HG03575 (cell line): Measurements from ENCODE around the gene TSSK6.

Experiments
- ATAC-seq: cut with Tn5 transposase; IDR thresholded peaks from one replicate; pipeline ENCODE4 v1.9.1; 2021; ENCODE audit not compliant: unreplicated experiment, insufficient number of reproducible peaks, low FRiP score; ENCODE audit errors: extremely low read depth

The TSSK6 gene

DNA sequence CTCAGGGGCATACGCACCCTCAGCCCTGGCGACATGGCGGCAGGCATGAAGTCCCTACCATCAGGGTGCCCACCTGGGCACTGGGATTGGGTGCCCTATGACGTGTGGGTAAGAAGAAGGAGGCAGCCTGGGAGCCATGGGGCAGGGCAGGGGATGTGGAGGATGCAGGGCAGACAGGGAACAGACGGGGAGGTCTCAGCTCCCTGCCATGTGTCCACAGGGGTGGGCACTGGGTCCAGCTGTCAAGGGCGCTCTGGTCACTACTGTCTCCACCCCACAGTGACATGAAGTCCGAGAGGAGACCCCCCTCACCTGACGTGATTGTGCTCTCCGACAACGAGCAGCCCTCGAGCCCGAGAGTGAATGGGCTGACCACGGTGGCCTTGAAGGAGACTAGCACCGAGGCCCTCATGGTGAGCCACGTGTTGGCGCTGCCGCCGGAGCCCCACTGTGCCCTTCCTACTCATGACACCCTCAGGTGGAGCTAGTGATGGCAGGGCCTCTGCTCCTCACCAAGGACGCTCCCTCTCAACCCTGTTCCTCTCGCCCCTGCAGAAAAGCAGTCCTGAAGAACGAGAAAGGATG is 23.2 kb downstream of the TSSK6 start:
- no peak for ATAC-seq

GRCh38 chr19:19491321-19492025 is 23.9 kb downstream of the TSSK6 start:
- no peak for ATAC-seq

DNA sequence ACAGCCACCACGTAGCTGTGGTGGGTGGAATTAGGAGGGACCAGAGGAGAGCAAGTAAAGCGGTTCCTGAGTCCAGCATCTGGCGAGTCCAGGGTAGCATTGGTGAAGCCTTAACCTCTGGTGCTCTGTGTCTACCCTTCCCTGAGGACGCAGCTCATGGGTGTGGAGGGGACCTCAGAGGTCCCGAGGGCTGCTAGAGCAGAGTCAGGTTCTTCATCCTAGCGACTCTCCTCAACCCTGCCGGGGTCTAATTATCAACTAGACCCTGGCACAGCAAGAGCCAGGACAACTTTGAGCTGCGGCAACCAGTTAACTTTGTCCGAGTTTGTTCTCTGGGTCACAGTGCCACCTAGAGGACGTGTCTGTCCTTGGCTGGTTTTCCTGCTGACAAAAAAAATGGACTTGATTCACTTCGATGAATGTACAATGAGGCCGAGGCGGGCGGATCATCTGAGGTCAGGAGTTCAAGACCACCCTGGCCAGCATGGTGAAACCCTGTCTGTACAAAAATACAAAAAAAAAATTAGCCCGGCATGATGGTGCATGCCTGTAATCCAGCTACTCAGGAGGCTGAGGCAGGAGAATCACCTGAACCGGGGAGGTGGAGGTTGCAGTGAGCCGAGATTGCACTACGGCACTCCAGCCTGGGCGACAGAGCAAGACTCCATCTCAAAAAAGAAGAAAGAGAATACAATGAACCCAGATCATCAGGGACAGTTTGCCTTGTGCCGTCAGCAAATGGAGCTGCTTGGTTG is 25.0 kb downstream of the TSSK6 start:
- ATAC-seq, result no peak

DNA sequence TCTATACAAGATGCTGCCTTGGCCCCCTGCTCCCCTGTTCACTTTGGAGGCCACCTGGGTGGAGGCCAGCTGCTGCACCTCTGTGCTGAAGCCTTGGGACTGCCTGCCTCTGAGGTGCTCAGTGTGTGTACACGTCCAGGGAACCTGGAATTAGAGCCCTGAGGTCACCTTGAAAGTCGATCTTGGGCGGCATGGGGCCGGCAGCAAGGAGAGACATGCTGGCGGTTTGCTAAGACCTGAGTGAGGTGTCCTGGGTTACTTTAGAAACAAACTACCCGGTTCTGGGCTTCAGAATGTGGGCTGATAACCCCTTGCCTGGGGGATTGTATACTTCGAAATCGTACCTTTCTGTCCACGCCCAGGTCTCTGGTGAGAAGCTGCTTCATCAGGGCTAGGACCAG is 25.5 kb downstream of the TSSK6 start:
- no peak for ATAC-seq

DNA sequence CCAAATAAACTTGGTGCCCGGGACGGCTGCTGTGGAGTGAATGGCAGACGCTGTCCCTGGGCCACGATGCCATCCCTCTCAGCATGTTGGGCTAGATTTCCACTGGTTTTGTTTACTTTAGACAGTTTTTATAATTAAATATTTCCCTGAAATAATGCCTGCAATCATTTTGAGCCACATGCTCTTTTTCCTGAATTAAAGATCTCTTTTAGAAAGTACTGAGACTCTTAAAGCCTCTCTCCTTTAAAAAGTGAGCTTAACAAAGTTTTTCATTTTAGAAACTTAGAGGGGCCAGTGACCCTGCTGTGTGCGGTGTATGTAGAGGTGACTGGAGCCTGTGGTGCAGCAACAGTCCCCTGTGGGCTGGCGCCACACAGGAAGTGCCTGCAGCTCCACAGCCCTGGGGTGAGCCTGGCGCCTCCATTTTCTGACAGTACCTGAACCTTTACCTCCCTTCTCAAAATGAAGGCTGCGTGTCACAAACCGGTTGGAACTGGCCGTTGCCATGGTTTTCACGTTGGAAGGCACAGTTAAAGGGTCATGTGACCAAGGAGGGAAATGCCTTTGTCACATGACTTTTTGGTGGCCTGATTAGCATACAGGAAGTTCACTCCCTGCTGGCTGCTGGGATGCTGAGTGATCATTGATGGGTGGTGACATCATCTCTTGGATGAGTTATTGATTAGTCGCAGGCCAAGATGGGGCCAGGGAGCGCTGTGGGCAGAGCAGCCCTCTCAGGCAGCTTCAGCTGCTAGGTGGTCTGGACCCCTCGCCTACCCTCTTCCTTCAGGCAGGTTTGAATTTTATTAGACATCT is 26.3 kb downstream of the TSSK6 start:
- no peak for ATAC-seq

- no peak for ATAC-seq
These were observed 27.1 kb downstream of the TSSK6 start for GRCh38 chr19:19487950-19488874.

DNA sequence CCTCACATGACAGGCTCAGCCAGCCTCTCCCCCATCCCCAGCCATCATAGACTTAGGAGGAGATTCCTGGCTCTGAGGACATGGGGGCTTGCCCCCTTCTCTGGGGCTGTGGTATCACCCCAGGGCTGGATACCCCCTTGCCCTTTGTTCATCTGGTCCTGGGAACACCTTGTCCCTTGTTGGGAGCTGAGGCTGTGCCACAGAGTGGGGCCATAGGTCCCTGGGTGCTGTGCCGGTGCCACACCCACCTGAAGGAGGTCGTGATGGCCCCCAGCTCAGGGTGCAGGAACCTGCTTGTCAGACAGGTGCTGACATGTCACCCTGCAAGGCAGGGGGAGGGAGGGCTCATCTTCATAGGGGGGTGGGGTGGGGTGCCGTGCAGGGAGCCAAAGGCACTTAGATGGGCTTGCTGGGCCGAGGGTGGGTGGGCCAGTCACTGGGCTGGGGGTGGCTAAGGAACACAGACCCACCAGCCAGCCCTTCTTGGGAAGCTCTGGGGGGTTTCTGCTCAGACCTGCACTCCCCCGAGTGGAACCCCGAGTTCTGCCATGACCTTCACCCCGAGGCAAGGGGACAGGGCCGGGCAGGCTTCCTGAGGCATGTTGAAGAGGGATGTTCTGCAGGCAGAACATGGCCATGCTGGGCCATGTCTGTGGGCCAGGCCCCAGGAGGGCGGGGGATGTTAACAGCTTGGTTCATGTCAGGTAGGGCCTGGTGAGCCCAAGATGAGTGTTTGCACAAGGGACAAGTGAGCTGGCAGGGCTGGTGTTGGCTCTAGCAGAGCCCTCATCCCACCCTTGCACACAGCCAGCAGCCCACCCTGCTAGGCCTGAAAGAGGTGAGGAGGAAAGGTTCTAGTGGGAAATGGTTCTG is 28.0 kb downstream of the TSSK6 start:
- no peak for ATAC-seq

DNA sequence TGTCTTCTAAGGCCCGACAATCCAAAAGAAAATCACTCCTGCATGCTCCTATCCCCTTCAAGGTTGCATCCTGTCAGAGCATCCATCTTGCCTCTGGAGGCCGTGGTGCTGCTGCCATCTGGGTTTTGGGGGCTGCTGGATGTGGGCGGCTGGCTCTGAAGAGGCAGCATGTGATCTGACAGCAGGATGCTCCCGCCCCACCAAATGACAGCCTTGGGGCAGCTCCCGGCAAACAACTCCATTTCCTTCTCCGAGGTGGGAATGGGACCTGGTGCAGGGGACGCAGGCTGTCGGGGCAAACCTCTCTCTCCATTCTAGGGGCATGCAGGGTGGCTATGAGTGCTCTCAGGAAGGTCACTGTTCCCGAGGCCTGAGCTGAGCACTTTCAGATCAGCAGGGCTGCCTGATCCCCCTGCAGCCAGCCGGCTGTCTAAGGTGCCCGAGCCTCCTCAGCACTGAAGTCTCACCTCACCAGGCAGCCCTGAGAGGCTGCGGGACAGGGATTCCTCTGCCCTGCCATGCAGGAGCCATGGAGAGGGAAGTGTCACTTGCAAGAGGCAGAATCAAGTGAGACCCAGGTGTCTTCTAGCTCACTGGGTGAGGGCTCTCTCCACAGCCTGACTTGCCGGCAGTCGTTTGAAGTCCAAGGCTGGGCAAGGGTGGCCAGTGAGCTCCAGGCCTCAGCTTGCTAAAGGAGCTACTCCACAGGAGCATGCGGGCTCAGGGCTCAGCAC is 28.8 kb downstream of the TSSK6 start:
- ATAC-seq, result no peak

GRCh38 chr19:19485998-19486290 is 29.4 kb downstream of the TSSK6 start:
- ATAC-seq, result no peak

GRCh38 chr19:19485161-19485997 is 30.0 kb downstream of the TSSK6 start:
- no peak for ATAC-seq

DNA sequence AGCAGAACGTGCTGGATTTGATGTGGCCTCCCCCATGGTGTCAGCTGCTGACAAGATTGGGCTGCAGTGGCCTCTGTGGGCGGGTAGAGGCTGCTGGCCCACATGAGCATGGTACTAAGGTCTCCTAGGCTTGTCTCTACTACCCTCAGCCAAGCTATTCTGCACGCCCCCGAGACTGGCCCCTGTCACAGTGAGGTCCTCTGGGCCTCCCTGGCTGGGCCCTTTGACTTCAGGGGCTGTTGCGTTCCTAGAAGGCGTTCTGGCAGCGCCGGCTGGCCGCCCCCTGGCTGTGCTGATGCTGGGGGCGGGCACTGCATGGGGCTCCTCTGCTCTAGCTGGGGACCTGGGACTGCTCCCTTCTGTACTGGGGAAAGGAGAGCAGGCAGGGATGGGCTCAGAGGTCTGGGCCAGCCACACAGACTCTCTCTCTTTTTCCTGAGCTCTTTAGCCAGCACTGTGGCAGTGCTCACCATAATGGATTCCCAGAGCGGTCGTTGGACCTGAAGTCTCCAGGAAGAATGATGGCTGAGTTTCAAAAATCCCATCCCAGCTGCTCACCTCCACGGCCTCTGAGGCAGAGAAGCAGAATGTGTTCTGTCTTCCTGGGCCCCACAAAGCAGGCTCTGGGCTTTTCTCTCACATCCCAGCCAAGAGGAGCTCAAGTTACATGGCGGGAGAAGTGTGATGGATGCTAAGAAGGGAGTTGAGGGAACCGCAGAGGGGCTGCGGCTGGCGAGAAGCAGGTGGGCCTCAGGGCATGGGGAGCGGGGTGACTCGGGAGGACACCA is 32.3 kb downstream of the TSSK6 start:
- no peak for ATAC-seq

DNA sequence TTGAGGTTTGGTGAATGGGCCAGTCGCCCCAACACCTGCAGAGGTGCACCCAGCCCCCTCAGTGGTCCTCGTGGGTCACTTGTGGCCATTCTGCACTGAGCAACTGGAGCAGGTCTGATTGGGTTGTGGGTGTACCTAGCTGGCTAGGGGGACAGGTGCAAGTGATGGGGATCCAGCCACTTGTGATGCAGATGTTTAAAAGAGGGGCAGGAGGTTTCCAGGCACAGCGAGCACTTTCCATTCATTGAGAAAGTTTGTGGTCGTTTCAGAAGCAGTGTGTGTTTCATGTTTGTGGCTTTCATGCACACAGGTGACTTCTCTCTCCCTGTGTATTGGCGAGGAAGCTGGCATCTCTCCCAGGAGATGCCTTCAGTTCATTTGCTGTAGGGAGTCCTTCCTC is 34.7 kb downstream of the TSSK6 start:
- ATAC-seq, result no peak

DNA sequence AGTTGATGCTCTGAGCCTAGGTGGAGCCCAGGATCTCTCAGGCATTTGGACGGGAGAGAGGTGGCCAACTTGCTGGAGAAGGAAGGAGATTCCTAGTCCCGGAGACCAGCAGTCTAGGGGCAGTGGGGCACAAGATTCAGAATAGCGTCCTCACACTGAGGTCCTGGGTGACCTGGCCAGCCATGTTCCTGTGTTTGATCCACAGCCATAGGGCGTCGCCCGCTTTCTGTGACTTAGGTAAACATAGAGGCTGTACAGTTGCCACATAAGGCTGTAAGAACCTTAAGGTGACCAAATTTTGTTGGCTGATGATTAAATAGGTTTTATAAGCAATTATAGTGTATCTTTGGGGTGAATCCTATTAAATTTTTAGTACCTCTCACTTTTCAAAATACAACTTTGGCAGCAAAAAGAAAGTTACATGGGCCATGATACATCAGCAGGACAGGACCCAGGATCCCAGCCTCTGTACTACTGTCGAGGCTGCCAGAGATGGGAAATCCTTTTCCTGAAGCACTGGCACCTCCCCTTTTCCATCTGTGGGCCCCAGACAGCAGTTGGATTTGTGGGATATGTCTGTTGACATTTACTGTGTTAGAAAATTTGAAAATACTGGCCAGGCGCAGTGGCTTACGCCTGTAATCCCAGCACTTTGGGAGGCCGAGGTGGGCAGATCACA is 37.5 kb downstream of the TSSK6 start:
- no peak for ATAC-seq

DNA sequence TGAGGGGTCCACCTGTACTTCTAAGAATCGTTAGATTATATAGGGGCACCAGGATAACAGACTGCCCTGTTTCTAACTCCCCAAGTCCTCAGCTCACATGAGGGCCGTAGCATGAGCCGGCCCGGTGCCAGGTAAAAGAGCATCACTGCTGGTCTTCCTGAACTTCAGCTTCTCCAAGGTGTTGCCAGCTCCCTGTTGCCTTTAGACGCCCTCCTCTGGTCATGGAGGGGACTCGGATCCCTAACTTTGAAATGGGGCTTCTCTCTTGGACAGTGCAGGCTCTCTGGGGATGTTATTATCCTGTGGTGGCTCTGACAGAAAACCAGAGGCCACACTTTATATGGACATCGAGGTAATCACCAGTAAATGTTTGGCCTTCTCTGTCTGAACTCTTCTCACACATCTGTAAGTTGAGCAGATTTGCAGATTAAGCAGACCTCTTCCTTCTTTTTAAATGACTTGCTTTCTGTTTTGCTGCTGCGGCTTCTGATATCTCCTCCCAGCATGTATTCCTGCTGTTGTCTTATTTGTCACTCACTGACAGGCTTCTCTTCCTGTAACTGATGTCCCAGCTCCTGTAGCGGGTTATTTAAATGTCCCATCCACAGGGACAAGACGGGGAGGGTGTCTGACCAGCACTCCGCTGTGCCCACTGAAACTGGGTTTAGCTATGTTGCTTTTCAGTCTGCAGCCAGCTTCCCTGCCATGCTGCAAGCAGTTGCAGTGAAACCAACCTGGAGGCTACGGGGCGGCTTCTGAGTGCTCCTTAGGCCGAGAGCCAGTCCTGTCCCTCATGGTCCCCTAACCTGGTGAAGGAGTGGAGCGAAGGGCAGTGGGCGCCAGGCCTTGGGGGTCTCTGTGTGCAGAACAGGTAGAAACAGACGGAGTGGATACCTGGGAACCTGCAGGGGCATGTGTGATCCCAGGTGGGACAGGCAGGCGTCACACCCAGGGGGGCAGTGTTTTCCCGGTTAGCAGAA is 39.2 kb downstream of the TSSK6 start:
- ATAC-seq, result no peak
